ENCODE results near the gene TBC1D22A. TPM values are rescaled to one million over a fixed set of nuclear protein-coding genes. Genes with fewer than 3 reads are reported as not detected.

Gene TBC1D22A
- total and polyA plus RNA-seq, 9 of the 15 experiments (the other 6 are each of a cell fraction or from before 2014, with no cell fraction given) = 0.20 to 11.5 (median 5.2) TPM

GRCh38 chr22:47130883-47131631, 368.6 kb downstream of the TBC1D22A start:
- ChIA-PET POLR2A (interaction anchor here (0.6 kb wide), 2 partner anchors 9 to 106 kb away, joined by 3 read pairs; no protein-coding TSS in a partner anchor), CTCF (ENCODE audit: low intra/inter-chr PET ratio) (no interaction called here)
- H3K79me2 ChIP-seq (ENCODE audit: control insufficient read depth, insufficient read depth, low read length) = no peaks in the 10 kb centered on the region
- no peaks in the 10 kb centered on the region for H3K9me1 ChIP-seq (ENCODE audit: control insufficient read depth, insufficient read depth, low read length)
- no peak overlapping the region for H3K27ac ChIP-seq (ENCODE audit: extremely low read depth, low read depth, low read length)
- intact Hi-C loops (cut with micrococcal nuclease) (no loop called here), in situ Hi-C loops (cut with MboI) (no loop called here)
- no peak overlapping the region for H3K4me2 ChIP-seq (ENCODE audit: insufficient read depth, low read length)
- no peak overlapping the region for H3K9ac ChIP-seq (ENCODE audit: insufficient read depth in 1 of 2, low read depth in 2 of 2, low read length in 2 of 2)
- WGBS (ENCODE audit: insufficient coverage, low coverage, missing lambda C conversion rate) = 77% methylated on average over 10 of the region's 16 CpGs
- FAIRE-seq = no peak
- no peak overlapping the region for H2AFZ ChIP-seq (ENCODE audit: low read depth, low read length)
- H3K4me1 ChIP-seq (replicated peaks in 1 of 2; ENCODE audit: control insufficient read depth in 2 of 2, insufficient read depth in 2 of 2, low read length in 2 of 2) = peaks cover 6 to 10% of the 10 kb centered on the region in 2 experiments; a peak in 4 of 5 replicates
- BruUV-seq (replicated peaks) = no TSS peak
- no peaks in the 10 kb centered on the region for H3K27me3 ChIP-seq (ENCODE audit: control insufficient read depth in 2 of 2, insufficient read depth in 2 of 2, low read length in 2 of 2)
- ATAC-seq = no peak
- no peak for DNase-seq (ENCODE audit: extremely low read depth in 1 of 4, low spot score in 3 of 4)
- H3K4me3 ChIP-seq = no peak overlapping the region
- no peaks in the 10 kb centered on the region for H4K20me1 ChIP-seq (replicated peaks; ENCODE audit: control insufficient read depth, insufficient read depth, low read length)
- H3K9me3 ChIP-seq (replicated peaks; ENCODE audit: control insufficient read depth, insufficient read depth, low read depth, low read length) = no peaks in the 10 kb centered on the region
- no peaks in the 10 kb centered on the region for H3K36me3 ChIP-seq (ENCODE audit: control insufficient read depth, insufficient read depth, low read length)
- TF ChIP-seq RUNX1 (IDR thresholded peaks at IDR 0.05; ENCODE audit: low read depth) (no peak), TAF1 (IDR thresholded peaks at IDR 0.05; ENCODE audit: control insufficient read depth, extremely low read depth, insufficient read depth, low read length, severe bottlenecking) (no peak), AFF4 (CRISPR knock-in tag; IDR thresholded peaks at IDR 0.05) (no peak), ZBTB40 (IDR thresholded peaks at IDR 0.05) (no peak), ZBTB40 (CRISPR knock-in tag; IDR thresholded peaks at IDR 0.05) (no peak), ZNF253 (CRISPR knock-in tag; conservative IDR thresholded peaks at IDR 0.05) (no peak)

All from K562 (cell line).